ENCODE measurements around the gene KLC1. TPM values are rescaled to one million over a fixed set of nuclear protein-coding genes. Genes with fewer than 3 reads are reported as not detected.
A peak's percentile ranks its signal among the peaks of the same experiment; 100 is the strongest.

KLC1 gene
- total and polyA plus RNA-seq, 2 donors = 162 to 188 TPM

- Histone ChIP-seq H3K4me1 (ENCODE audit: insufficient read depth) (no peaks in the 10 kb centered on the region), H3K4me3 (ENCODE audit: low read depth, low read length) (no peak overlapping the region), H3K36me3 (ENCODE audit: insufficient read depth) (no peaks in the 10 kb centered on the region), H3K27ac (ENCODE audit: low read depth) (no peak overlapping the region)
- no peak for DNase-seq (ENCODE audit: extremely low spot score)
- 81% methylated on average over 4 of the region's 4 CpGs for WGBS
Observed at GRCh38 chr14:103613517-103613916, 15.5 kb upstream of the KLC1 start.

DNA sequence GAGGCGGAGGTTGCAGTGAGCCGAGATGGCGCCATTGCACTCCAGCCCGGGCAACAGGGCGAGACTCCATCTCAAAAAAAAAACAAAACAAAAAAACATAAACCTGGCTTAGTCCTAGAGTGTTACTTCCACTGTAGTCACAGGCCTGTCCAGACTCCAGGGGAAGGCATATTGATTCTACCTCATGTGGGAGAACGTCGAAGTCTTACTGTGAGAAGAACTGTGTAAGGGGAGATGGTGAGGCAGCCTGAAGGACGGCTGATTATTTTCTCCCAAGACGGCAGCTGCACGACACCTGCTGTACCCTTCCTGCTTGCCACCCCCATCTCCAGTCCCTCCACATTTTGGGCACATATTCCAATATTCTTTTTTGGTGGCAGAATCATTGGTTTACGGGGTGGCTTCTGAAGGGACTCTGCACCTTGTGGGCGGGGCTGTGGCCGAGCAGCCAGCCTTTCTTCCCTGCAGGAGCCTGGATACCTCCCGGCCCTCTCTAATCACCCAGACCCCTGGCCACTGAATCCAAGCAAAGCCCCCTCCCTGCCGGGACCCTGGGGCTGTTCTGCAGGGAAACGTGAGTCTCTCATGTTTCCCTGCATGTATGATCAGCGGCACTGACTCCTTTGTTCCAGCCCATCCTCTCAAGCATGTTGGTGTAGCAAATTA, 12.2 kb upstream of the KLC1 start:
- H3K27ac ChIP-seq (ENCODE audit: low read depth) = no peak overlapping the region
- WGBS = 80% methylated on average over 17 of the region's 17 CpGs
- no peak overlapping the region for H3K4me3 ChIP-seq (ENCODE audit: low read depth, low read length)
- H3K36me3 ChIP-seq (ENCODE audit: insufficient read depth) = no peaks in the 10 kb centered on the region
- no peak for DNase-seq (ENCODE audit: extremely low spot score)
- H3K4me1 ChIP-seq (ENCODE audit: insufficient read depth) = no peaks in the 10 kb centered on the region

DNA sequence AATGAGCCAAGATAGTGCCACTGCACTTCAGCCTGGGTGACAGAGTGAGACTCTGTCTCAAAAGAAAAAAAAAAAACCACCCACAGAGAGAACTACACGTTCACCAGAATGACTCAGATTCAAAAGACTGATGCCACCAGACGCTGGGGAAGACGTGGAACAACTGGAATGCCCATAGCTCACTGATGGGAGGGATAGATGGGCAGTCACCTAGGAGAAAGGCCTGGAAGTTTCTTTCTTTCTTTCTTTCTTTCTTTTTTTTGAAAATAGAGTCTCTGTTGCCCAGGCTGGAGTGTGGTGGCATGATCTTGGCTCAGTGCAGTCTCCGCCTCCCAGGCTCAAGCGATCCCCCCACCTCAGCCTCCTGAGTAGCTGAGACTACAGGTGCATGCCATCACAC, 10.0 kb upstream of the KLC1 start:
- H3K4me3 ChIP-seq (ENCODE audit: low read depth, low read length) = no peak overlapping the region
- H3K4me1 ChIP-seq (ENCODE audit: insufficient read depth) = no peaks in the 10 kb centered on the region
- no peak overlapping the region for H3K27ac ChIP-seq (ENCODE audit: low read depth)
- 70% methylated on average over 5 of the region's 5 CpGs for WGBS
- DNase-seq (ENCODE audit: extremely low spot score) = no peak
- H3K36me3 ChIP-seq (ENCODE audit: insufficient read depth) = no peaks in the 10 kb centered on the region

DNA sequence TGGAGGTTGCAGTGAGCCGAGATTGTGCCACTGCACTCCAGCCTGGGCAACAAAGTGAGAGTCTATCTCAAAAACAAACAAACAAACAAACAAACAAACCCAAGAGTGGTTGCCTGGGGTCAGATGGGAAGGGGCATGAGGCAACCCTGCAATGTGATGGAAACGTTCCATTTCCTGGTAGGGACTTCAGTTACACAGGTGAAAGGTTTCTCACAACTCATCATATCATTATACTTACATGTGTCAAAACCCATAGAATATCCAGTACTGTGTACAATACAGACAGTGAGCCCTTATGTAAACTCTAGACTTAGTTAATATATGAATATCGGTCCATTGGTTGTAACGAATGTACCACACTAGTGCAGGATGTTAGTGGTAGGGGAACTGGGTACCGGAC, 7.2 kb upstream of the KLC1 start:
- no peaks in the 10 kb centered on the region for H3K4me1 ChIP-seq (ENCODE audit: insufficient read depth)
- no peak overlapping the region for H3K4me3 ChIP-seq (ENCODE audit: low read depth, low read length)
- H3K36me3 ChIP-seq (ENCODE audit: insufficient read depth) = no peaks in the 10 kb centered on the region
- 89% methylated on average over 5 of the region's 5 CpGs for WGBS
- H3K27ac ChIP-seq (ENCODE audit: low read depth) = no peak overlapping the region
- DNase-seq (ENCODE audit: extremely low spot score) = no peak

DNA sequence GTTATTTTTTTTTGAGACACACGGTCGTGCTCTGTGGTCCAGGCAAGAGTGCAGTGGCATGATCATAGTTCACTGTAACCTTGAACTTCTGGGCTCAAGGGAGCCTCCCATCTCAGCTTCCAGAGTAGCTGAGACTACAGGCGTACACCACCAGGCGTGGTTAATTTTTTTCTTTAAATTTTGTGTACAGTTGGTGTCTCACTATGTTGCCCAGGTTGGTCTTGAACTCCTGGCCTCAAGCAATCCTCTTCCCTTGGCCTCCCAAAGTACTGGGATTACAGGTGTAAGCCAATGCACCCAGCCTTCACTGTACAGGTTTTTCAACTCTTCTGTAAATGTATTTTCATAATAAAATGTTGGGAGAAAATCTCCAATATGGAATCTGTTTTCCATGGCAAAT, 5.7 kb upstream of the KLC1 start:
- H3K36me3 ChIP-seq (ENCODE audit: insufficient read depth) = no peaks in the 10 kb centered on the region
- no peak for DNase-seq (ENCODE audit: extremely low spot score)
- H3K27ac ChIP-seq (ENCODE audit: low read depth) = no peak overlapping the region
- WGBS = 86% methylated on average over 4 of the region's 4 CpGs
- H3K4me1 ChIP-seq (ENCODE audit: insufficient read depth) = no peaks in the 10 kb centered on the region
- no peak overlapping the region for H3K4me3 ChIP-seq (ENCODE audit: low read depth, low read length)

- no peak overlapping the region for H3K27ac ChIP-seq (ENCODE audit: low read depth)
Observed at GRCh38 chr14:103623883-103624482, 5.0 kb upstream of the KLC1 start.

GRCh38 chr14:103624860-103625259, 4.2 kb upstream of the KLC1 start:
- 23% methylated on average over 10 of the region's 10 CpGs for WGBS
- no peaks in the 10 kb centered on the region for H3K4me1 ChIP-seq (ENCODE audit: insufficient read depth)
- H3K4me3 ChIP-seq (ENCODE audit: low read depth, low read length) = no peak overlapping the region
- peak overlapping the region; percentile 53 for H3K27ac ChIP-seq (ENCODE audit: low read depth)
- DNase-seq (ENCODE audit: extremely low spot score) = no peak
- no peaks in the 10 kb centered on the region for H3K36me3 ChIP-seq (ENCODE audit: insufficient read depth)

More at GRCh38 chr14:103623883-103624482, 5.0 kb upstream of the KLC1 start:
- H3K4me1 ChIP-seq (ENCODE audit: insufficient read depth) = no peaks in the 10 kb centered on the region
- 65% methylated on average over 16 of the region's 16 CpGs for WGBS
- DNase-seq (ENCODE audit: extremely low spot score) = no peak
- H3K36me3 ChIP-seq (ENCODE audit: insufficient read depth) = no peaks in the 10 kb centered on the region
- H3K4me3 ChIP-seq (ENCODE audit: low read depth, low read length) = no peak overlapping the region

DNA sequence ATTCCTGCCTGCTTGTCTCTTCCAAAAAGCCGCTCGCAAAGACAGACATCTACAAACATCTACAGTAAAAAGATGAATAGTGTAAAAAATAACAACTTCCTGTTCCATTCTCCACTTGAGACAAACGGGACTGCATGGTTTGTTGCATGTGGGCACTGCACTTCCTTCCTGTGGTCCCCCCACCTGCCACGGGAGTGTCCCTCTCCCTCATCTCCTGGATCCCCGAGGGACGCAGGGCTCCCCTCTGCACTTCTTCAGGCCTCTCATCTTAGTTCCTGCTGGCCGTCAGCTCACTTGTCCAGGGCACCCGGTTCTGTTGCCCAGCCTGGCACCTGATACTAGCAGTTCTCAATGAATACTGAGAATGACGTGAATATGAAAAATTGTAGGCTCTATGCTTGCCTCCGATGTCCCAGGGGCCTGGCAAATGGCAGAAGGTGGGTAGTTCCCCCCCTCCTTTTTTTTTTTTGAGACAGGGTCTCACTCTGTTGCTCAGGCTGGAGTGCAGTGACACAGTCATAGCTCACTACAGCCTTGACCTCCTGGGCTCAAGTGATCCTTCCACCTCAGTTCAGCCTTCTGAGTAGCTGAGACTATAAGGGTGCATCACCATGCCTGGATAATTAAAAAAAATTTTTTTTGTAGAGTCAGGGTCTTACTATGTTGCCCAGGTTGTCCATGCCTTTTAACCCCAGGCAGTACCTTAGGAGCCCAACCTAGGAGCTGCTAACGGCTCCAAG, 3.5 kb upstream of the KLC1 start:
- 60% methylated on average over 11 of the region's 11 CpGs for WGBS
- Histone ChIP-seq H3K36me3 (ENCODE audit: insufficient read depth) (no peaks in the 10 kb centered on the region), H3K27ac (ENCODE audit: low read depth) (peak overlapping the region; percentile 53), H3K4me1 (ENCODE audit: insufficient read depth) (no peaks in the 10 kb centered on the region), H3K4me3 (ENCODE audit: low read depth, low read length) (no peak overlapping the region)
- DNase-seq (ENCODE audit: extremely low spot score) = no peak

- Histone ChIP-seq H3K4me1 (ENCODE audit: insufficient read depth) (no peaks in the 10 kb centered on the region), H3K4me3 (ENCODE audit: low read depth, low read length) (no peak overlapping the region), H3K36me3 (ENCODE audit: insufficient read depth) (no peaks in the 10 kb centered on the region), H3K27ac (ENCODE audit: low read depth) (no peak overlapping the region)
- 94% methylated on average over 5 of the region's 5 CpGs for WGBS
- DNase-seq (ENCODE audit: extremely low spot score) = no peak
Observed at GRCh38 chr14:103626146-103626850, 2.7 kb upstream of the KLC1 start.

DNA sequence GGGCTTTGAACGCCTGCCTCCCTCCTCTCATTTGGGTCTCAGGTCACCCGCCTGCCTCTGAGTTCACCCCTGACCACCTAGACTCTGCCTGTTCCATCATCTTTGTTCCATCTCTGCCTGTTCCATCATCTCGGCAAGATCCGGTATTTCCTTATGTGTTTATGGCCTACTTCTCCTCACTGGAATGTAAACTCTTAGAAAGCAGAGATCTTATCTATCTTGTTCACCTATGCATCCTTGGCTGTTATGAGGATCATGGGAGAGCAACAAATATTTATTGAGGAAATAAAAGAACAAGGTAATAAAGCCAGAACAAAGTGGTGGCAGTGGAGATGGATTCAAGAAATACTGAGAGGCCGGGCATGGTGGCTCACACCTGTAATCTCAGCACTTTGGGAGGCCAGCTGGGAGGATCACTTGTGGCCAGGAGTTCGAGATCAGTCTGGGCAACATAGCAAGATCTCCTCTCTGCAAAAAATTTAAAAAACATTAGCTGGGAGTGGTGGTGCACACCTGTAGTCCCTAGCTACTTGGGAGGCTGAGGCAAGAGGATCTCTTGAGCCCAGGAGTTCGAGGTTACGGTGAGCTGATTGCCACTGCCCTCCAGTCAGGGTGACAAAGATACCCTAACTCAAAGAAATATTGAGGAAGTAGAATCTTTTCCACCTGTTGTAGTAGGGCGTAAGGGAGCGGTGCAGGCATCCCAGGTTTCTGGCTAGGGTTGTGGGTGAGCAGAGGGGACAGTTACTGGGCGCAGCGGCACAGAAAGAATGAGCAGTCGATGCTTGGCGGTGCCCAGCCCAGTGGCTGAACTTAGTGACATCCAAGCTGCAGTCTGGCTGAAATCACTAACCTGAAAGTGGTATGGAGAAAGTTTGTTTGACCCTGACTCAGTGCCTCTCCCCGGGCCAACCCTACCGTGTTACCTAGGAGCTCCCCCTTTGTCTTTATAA, 1.7 kb upstream of the KLC1 start:
- H3K36me3 ChIP-seq (ENCODE audit: insufficient read depth) = no peaks in the 10 kb centered on the region
- H3K4me1 ChIP-seq (ENCODE audit: insufficient read depth) = no peaks in the 10 kb centered on the region
- H3K4me3 ChIP-seq (ENCODE audit: low read depth, low read length) = no peak overlapping the region
- WGBS = 90% methylated on average over 16 of the region's 16 CpGs
- no peak for DNase-seq (ENCODE audit: extremely low spot score)
- H3K27ac ChIP-seq (ENCODE audit: low read depth) = peak overlapping the region; percentile 98

DNA sequence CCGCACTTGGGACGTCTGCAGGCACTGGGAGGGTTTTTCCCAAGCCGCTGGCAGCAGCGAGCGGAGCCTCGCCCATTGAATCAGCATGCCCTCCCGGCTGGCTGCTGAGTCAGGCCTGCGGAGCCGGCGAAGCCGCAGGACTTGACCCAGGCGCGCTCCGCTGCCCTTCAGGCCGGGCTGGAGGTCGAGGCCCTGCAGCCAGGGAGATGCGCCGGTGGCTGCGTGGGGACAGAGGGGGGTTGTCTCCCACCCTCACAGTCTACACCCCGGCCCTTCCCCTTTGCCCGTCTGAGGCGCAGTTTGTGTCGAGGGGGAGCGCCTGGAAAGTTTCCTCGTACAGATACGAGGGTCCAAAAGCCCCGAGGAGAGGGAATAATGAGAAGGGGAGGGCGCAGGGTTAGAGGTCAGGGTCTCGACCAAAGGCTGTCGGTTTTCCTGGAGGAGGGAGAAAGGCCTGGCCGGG, 759 bp upstream of the KLC1 start:
- 4% methylated on average over 31 of the region's 31 CpGs for WGBS
- Histone ChIP-seq H3K36me3 (ENCODE audit: insufficient read depth) (no peaks in the 10 kb centered on the region), H3K4me3 (ENCODE audit: low read depth, low read length) (peak overlapping the region; percentile 95), H3K27ac (ENCODE audit: low read depth) (peak overlapping the region; percentile 98), H3K4me1 (ENCODE audit: insufficient read depth) (no peaks in the 10 kb centered on the region)
- no peak for DNase-seq (ENCODE audit: extremely low spot score)

DNA sequence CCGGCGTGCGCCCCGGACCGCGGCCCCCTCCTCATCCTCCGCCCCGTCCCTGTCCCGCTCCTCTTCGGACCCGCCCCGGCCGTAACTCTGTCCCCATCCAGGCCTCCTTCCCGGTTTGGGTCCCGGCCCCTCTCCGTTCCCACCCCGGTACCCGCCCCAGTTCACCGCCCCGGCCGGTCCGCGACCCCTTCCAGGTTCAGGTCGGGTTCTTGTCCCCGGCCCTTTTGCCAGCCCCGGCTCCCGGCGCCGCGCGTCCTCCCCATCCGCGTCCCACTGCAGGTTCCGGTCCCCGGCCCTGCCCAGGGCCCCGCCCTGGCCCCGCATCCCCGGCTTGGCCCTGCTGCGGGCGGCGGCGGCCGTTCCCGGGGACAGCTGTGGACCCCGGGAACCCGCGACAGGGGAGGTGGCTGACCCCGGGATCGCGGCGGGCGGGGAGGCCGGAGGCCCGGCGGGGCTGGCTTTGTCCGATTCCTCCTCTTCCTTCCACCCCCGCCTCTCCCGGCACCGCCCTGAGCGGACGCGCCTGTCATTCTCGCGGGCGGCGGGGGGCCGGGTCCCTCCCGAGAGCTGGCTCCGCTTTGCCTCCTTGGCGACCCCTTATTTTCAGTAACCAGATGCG, 601 bp downstream of the KLC1 start:
- WGBS = under 1% methylated on average over 71 of the region's 71 CpGs
- DNase-seq (ENCODE audit: extremely low spot score) = no peak
- H3K27ac ChIP-seq (ENCODE audit: low read depth) = peak overlapping the region; percentile 98

More for the DNA sequence above, 601 bp downstream of the KLC1 start:
- Histone ChIP-seq H3K36me3 (ENCODE audit: insufficient read depth) (no peaks in the 10 kb centered on the region), H3K4me3 (ENCODE audit: low read depth, low read length) (peak overlapping the region; percentile 95), H3K4me1 (ENCODE audit: insufficient read depth) (no peaks in the 10 kb centered on the region)
